Ishikawa (cell line): ENCODE data around the gene NGB.

Source experiments
- CEBPB ChIP-seq: IDR thresholded peaks from 2 replicates; pipeline ENCODE4 v1.6.1; 2012
- FOXM1 ChIP-seq: IDR thresholded peaks from 2 replicates; pipeline ENCODE4 v1.6.1; 2012; ENCODE audit warnings: low read depth, borderline replicate concordance
- MAX ChIP-seq: IDR thresholded peaks from 2 replicates; pipeline ENCODE4 v1.6.1; 2012
- NFIC ChIP-seq: IDR thresholded peaks from 2 replicates; pipeline ENCODE4 v1.6.1; 2012
- REST ChIP-seq: IDR thresholded peaks from 2 replicates; pipeline ENCODE4 v1.6.1; 2012; ENCODE audit warnings: low read depth, mild to moderate bottlenecking

GRCh38 chr14:77217551-77217950 lies 53.5 kb downstream of the NGB start:
- TF ChIP-seq FOXM1 (no peak), MAX (no peak), CEBPB (no peak), REST (no peak), NFIC (no peak)
